Endodermal cell (in vitro differentiated cells): ENCODE measurements around the gene PLEKHA5. TPM values are rescaled to one million over a fixed set of nuclear protein-coding genes. Genes with fewer than 3 reads are reported as not detected.

Experiments used
- DNase-seq: peaks from one replicate; pipeline ENCODE4 v3.0.0-alpha.2; 2017
- H3K27ac ChIP-seq: 2 replicates; pipeline ENCODE4 v1.5.1; 2013; ENCODE audit warnings: mild to moderate bottlenecking, low read depth, low read length, moderate library complexity
- H3K27me3 ChIP-seq: 2 replicates; pipeline ENCODE4 v1.6.1; 2013; ENCODE audit warnings: mild to moderate bottlenecking, low read length, moderate library complexity; ENCODE audit not compliant: insufficient read depth, control insufficient read depth, poor library complexity, severe bottlenecking
- H3K36me3 ChIP-seq: 2 replicates; pipeline ENCODE4 v1.7.0; 2013; ENCODE audit warnings: mild to moderate bottlenecking, low read length, moderate library complexity; ENCODE audit not compliant: control insufficient read depth, insufficient read depth
- H3K4me1 ChIP-seq: one replicate; pipeline ENCODE4 v1.7.0; 2013; ENCODE audit warnings: low read length; ENCODE audit not compliant: control insufficient read depth, insufficient read depth
- H3K4me3 ChIP-seq: 2 replicates; pipeline ENCODE4 v1.5.1; 2013; ENCODE audit warnings: mild to moderate bottlenecking, low read length, moderate library complexity
- H3K9ac ChIP-seq: 2 replicates; pipeline ENCODE4 v1.6.1; 2013; ENCODE audit warnings: mild to moderate bottlenecking, low read length, moderate library complexity; ENCODE audit not compliant: poor library complexity, severe bottlenecking; ENCODE audit errors: extremely low read depth
- H3K9me3 ChIP-seq: 2 replicates; pipeline ENCODE4 v1.6.1; 2013; ENCODE audit warnings: mild to moderate bottlenecking, low read length, moderate library complexity; ENCODE audit not compliant: control insufficient read depth
- H3K27ac Mint-ChIP-seq: 2 replicates; pipeline ENCODE4 v1.8.0; 2020; ENCODE audit warnings: mixed read lengths
- H3K27me3 Mint-ChIP-seq: 2 replicates; pipeline ENCODE4 v1.8.0; 2021; ENCODE audit warnings: mild to moderate bottlenecking, mixed read lengths; ENCODE audit not compliant: insufficient read depth
- H3K36me3 Mint-ChIP-seq: 2 replicates; pipeline ENCODE4 v1.8.0; 2020; ENCODE audit warnings: low read depth, mixed read lengths
- H3K4me1 Mint-ChIP-seq: 2 replicates; pipeline ENCODE4 v1.8.0; 2020; ENCODE audit warnings: mixed read lengths
- H3K4me3 Mint-ChIP-seq: 2 replicates; pipeline ENCODE4 v1.8.0; 2020; ENCODE audit warnings: mild to moderate bottlenecking, moderate library complexity, mixed read lengths
- H3K9me3 Mint-ChIP-seq: 2 replicates; pipeline ENCODE4 v1.8.0; 2020; ENCODE audit warnings: mild to moderate bottlenecking, mixed read lengths
- WGBS, 2 experiments: methylation state at CpG; one replicate each; pipeline versions ENCODE4 v1.1.5 to v1.1.7; 2013; ENCODE audit warnings: missing lambda C conversion rate in 2 of 2, mixed read lengths in 1 of 2; ENCODE audit not compliant: insufficient coverage in 1 of 2, insufficient read length in 1 of 2; 5-methylcytosine and 5-hydroxymethylcytosine counted together
- total RNA-seq, 2 donors: library from RNA; stranded (reverse); fragmentation: NEBNext Ultra II Directional in 1 of 2; extraction: Animal tissue kit (Norgen Biotek cat#: 25700) in 1 of 2; gene quantifications; 2 replicates in 1 of 2; 3 replicates in 1 of 2; pipeline ENCODE4 v1.2.1, GENCODE V29; 2021
- TF ChIP-seq, protein P1 (sequence below): fragments of 200-600 bp; sonication (generic); conservative IDR thresholded peaks from 2 replicates; pipeline ENCODE4 v1.5.0; 2021; ENCODE audit warnings: antibody characterized with exemption, mild to moderate bottlenecking

Gene PLEKHA5
- total RNA-seq, 2 donors from 2014 or later, result 48.5 to 139 TPM

DNA sequence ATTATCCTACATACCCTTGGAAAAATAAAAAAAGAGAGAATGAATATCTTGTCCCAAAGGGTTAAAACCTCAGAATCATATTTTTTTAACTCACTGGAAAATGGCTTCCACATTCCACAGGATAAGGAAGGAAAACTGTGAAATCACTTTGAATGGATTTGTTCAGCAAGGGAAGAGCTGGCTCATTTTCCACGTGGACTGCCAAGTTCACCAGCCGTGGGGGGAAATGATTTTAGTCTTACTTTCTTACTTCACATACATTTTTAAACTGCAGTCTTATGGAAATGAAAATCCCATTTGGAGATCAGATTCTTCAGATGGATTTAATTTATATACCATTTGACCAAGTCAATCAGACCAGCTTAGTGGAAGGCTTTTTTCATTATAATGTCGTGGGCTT lies 279.8 kb downstream of the PLEKHA5 start:
- no peak overlapping the region for H3K4me3 Mint-ChIP-seq
- peaks cover 2% of the 10 kb centered on the region for H3K27me3 Mint-ChIP-seq
- Histone ChIP-seq H3K9ac (no peak overlapping the region), H3K27ac (no peak overlapping the region), H3K4me3 (no peak overlapping the region), H3K36me3 (no peaks in the 10 kb centered on the region), H3K4me1 (peaks cover 5% of the 10 kb centered on the region), H3K27me3 (no peaks in the 10 kb centered on the region), H3K9me3 (no peaks in the 10 kb centered on the region)
- 26 to 75% methylated on average over 2 to 3 of the region's 3 CpGs for WGBS, 2 experiments
- no peak overlapping the region for H3K27ac Mint-ChIP-seq
- DNase-seq, result no peak
- no peaks in the 10 kb centered on the region for H3K36me3 Mint-ChIP-seq
- TF ChIP-seq, protein P1, sequence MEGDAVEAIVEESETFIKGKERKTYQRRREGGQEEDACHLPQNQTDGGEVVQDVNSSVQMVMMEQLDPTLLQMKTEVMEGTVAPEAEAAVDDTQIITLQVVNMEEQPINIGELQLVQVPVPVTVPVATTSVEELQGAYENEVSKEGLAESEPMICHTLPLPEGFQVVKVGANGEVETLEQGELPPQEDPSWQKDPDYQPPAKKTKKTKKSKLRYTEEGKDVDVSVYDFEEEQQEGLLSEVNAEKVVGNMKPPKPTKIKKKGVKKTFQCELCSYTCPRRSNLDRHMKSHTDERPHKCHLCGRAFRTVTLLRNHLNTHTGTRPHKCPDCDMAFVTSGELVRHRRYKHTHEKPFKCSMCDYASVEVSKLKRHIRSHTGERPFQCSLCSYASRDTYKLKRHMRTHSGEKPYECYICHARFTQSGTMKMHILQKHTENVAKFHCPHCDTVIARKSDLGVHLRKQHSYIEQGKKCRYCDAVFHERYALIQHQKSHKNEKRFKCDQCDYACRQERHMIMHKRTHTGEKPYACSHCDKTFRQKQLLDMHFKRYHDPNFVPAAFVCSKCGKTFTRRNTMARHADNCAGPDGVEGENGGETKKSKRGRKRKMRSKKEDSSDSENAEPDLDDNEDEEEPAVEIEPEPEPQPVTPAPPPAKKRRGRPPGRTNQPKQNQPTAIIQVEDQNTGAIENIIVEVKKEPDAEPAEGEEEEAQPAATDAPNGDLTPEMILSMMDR, result no peak
- H3K9me3 Mint-ChIP-seq, result peaks cover 5% of the 10 kb centered on the region
- H3K4me1 Mint-ChIP-seq, result peaks cover 34% of the 10 kb centered on the region

DNA sequence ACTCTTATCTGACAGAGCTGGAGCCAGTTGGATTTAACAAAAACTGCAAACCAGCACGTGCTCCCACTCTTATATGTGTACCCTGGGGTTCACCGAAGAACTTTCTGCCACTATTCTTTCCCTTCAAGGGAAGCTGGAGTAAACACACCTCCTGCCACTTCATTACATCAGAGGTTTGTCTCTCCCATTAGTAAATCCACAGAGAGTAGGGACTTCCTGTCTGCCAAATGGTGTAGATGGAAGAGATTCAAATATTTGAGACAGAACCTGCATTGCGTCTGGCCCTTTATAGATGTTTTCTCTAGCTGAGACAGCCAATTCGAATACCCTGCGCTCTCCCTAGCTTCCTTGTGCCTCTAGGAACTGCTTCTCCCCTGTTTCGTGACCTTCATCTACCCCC lies 280.7 kb downstream of the PLEKHA5 start:
- peaks cover 2% of the 10 kb centered on the region for H3K27me3 Mint-ChIP-seq
- no peak overlapping the region for H3K27ac ChIP-seq
- peaks cover 5% of the 10 kb centered on the region for H3K9me3 Mint-ChIP-seq
- H3K27me3 ChIP-seq, result no peaks in the 10 kb centered on the region
- H3K4me3 Mint-ChIP-seq, result peak overlapping the region; percentile 8
- peak overlapping the region; percentile 78 for H3K27ac Mint-ChIP-seq
- 64 to 80% methylated on average over 2 to 6 of the region's 6 CpGs for WGBS, 2 experiments
- no peak overlapping the region for H3K9ac ChIP-seq
- TF ChIP-seq, protein P1, result no peak
- no peaks in the 10 kb centered on the region for H3K36me3 Mint-ChIP-seq
- H3K9me3 ChIP-seq, result no peaks in the 10 kb centered on the region
- peak; percentile 54 for DNase-seq
- peaks cover 34% of the 10 kb centered on the region for H3K4me1 Mint-ChIP-seq
- H3K4me1 ChIP-seq, result peaks cover 5% of the 10 kb centered on the region
- H3K4me3 ChIP-seq, result no peak overlapping the region
- no peaks in the 10 kb centered on the region for H3K36me3 ChIP-seq

DNA sequence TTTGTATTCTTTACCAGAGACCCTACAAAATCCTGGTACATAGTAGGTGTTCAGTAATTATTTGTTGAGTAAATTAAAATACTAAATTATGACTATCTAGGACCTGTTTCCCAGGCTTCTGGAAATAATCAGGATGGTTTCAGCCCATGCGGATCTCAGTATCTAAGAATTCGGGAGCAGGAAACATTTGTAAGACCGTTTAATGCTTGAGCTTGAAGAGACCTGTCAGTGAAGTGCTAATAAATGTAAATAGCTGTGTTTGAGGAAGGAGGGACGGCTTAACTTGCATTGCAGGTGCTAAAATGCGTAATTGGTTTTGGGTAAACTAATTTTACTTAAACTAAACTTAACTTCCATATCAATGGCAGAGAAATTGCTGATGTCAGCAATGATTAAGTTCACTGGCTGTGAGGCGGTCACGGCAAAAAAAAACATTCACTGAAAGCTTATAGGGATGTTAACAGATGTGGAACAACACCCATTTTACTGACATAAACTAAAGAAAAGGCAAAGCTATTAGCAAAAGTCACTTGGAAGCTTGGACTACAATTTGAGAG lies 281.2 kb downstream of the PLEKHA5 start:
- Mint-ChIP-seq H3K36me3 (no peaks in the 10 kb centered on the region), H3K27ac (peak overlapping the region; percentile 78), H3K27me3 (no peaks in the 10 kb centered on the region), H3K9me3 (peaks cover 5% of the 10 kb centered on the region), H3K4me1 (peaks cover 34% of the 10 kb centered on the region), H3K4me3 (peak overlapping the region; percentile 8)
- H3K9me3 ChIP-seq, result no peaks in the 10 kb centered on the region
- H3K9ac ChIP-seq, result no peak overlapping the region
- DNase-seq, result no peak
- no peak overlapping the region for H3K27ac ChIP-seq
- no peaks in the 10 kb centered on the region for H3K27me3 ChIP-seq
- H3K36me3 ChIP-seq, result no peaks in the 10 kb centered on the region
- TF ChIP-seq, protein P1, result no peak
- 56 to 63% methylated on average over 3 to 5 of the region's 7 CpGs for WGBS, 2 experiments
- no peak overlapping the region for H3K4me3 ChIP-seq
- H3K4me1 ChIP-seq, result peaks cover 5% of the 10 kb centered on the region
